ENCODE data around the gene RNF113A.
"Not testable (repeated sequence)": the region's sequence is repeated elsewhere in the genome, so short reads cannot be mapped to it uniquely, and the experiment has no call there.

The RNF113A gene

GRCh38 chrX:119871599-119872395 lies at the start of gene RNF113A, which contains the start of gene NDUFA1:
RNF113A (minus strand) TSS chrX:119871733; CDS start chrX:119871613, 120 bp downstream.
NDUFA1 (plus strand) TSS chrX:119871832; CDS start chrX:119871912, 80 bp downstream.
- DNase-seq = peak; percentile 77

GRCh38 chrX:119919835-119920585 lies 48.5 kb upstream of the RNF113A start:
- no peak for DNase-seq

- no peak for DNase-seq
Observed at GRCh38 chrX:119917877-119918276, 46.3 kb upstream of the RNF113A start.

- DNase-seq = no peak
Observed at GRCh38 chrX:119916310-119916709, 44.8 kb upstream of the RNF113A start.

GRCh38 chrX:119900976-119901375 lies 29.4 kb upstream of the RNF113A start:
- DNase-seq = no peak

GRCh38 chrX:119899125-119899524 lies 27.6 kb upstream of the RNF113A start:
- DNase-seq = no peak

- no peak for DNase-seq
Observed at GRCh38 chrX:119895843-119896326, 24.4 kb upstream of the RNF113A start, which contains the start of gene AKAP14. AKAP14 (plus strand) TSS chrX:119895893; CDS start chrX:119903224, 7,331 bp downstream.

- not testable (repeated sequence) for DNase-seq
Observed at GRCh38 chrX:119891961-119892692, 20.6 kb upstream of the RNF113A start.

- DNase-seq = not testable (repeated sequence)
Observed at GRCh38 chrX:119890626-119891025, 19.1 kb upstream of the RNF113A start.

GRCh38 chrX:119887721-119888425 lies 16.3 kb upstream of the RNF113A start:
- DNase-seq = no peak

- DNase-seq = no peak
Observed at GRCh38 chrX:119885554-119886428, 14.3 kb upstream of the RNF113A start.

GRCh38 chrX:119880552-119881437 lies 9.3 kb upstream of the RNF113A start:
- peak; percentile 41 for DNase-seq

- no peak for DNase-seq
Observed at GRCh38 chrX:119880076-119880475, 8.5 kb upstream of the RNF113A start.

GRCh38 chrX:119878740-119879139 lies 7.2 kb upstream of the RNF113A start:
- DNase-seq = no peak

- DNase-seq = no peak
Observed at GRCh38 chrX:119871245-119871598, 311 bp downstream of the RNF113A start.

GRCh38 chrX:119870626-119871131 lies 854 bp downstream of the RNF113A start:
- DNase-seq = no peak

- DNase-seq = no peak
Observed at GRCh38 chrX:119853444-119853843, 18.1 kb downstream of the RNF113A start.

- peak; percentile 96 for DNase-seq
Observed at GRCh38 chrX:119852382-119853353, 18.9 kb downstream of the RNF113A start, which contains the start of gene UPF3B. UPF3B (minus strand) TSS chrX:119852963; CDS start chrX:119852928, 35 bp downstream.

GRCh38 chrX:119833905-119834304 lies 37.6 kb downstream of the RNF113A start:
- DNase-seq = no peak
